CD4-positive, alpha-beta T cell treated with Interferon alpha-2 for 1 hour (primary cell): Measurements from ENCODE around the gene GANAB.
"Not testable (repeated sequence)": the region's sequence is repeated elsewhere in the genome, so short reads cannot be mapped to it uniquely, and the experiment has no call there.

Source experiments
- DNase-seq, 2 donors: peaks; one replicate each; pipeline ENCODE4 v3.0.0-alpha.2; 2020 to 2022

Gene GANAB

GRCh38 chr11:62600367-62601121 lies 45.9 kb downstream of the GANAB start:
- DNase-seq = no peak

GRCh38 chr11:62599901-62600300 lies 46.5 kb downstream of the GANAB start:
- DNase-seq = peak in 1 of 2 donors; percentile 51

- peak; percentile 99 for DNase-seq
These were observed 47.2 kb downstream of the GANAB start for GRCh38 chr11:62599069-62599696.

- DNase-seq = no peak
These were observed 51.3 kb downstream of the GANAB start for GRCh38 chr11:62595124-62595523.

GRCh38 chr11:62593434-62594044 lies 52.9 kb downstream of the GANAB start:
- DNase-seq = peak; percentile 81 to 85

GRCh38 chr11:62592989-62593421 lies 53.4 kb downstream of the GANAB start:
- DNase-seq = no peak

GRCh38 chr11:62592146-62592815 lies 54.1 kb downstream of the GANAB start:
- DNase-seq = no peak

- DNase-seq = peak; percentile 98 to 99
These were observed 54.8 kb downstream of the GANAB start, which contains the start of gene TUT1 for GRCh38 chr11:62591448-62592145. Gene TUT1 (minus strand): TSS chr11:62591523. CDS start chr11:62591485, 38 bp downstream.

- peak; percentile 21 to 40 for DNase-seq
These were observed 57.3 kb downstream of the GANAB start for GRCh38 chr11:62588966-62589637.

GRCh38 chr11:62585356-62585755 lies 61.1 kb downstream of the GANAB start:
- not testable (repeated sequence) for DNase-seq

GRCh38 chr11:62581735-62582134 lies 64.7 kb downstream of the GANAB start:
- not testable (repeated sequence) for DNase-seq

- no peak for DNase-seq
These were observed 65.3 kb downstream of the GANAB start for GRCh38 chr11:62580959-62581715.

- no peak for DNase-seq
These were observed 67.2 kb downstream of the GANAB start for GRCh38 chr11:62579252-62579651.

- no peak for DNase-seq
These were observed 67.9 kb downstream of the GANAB start for GRCh38 chr11:62578541-62578940.

- no peak for DNase-seq
These were observed 69.2 kb downstream of the GANAB start for GRCh38 chr11:62577046-62577714.

- DNase-seq = no peak
These were observed 70.6 kb downstream of the GANAB start for GRCh38 chr11:62575837-62576236.

- DNase-seq = no peak
These were observed 71.3 kb downstream of the GANAB start for GRCh38 chr11:62575156-62575555.
